ENCODE results near the gene CEP95.

- TF ChIP-seq CTCF (IDR thresholded peaks at IDR 0.05 in 4 of 5, conservative IDR thresholded peaks at IDR 0.05 in 1 of 5) = no peak
- no peak for TF ChIP-seq POLR2A (IDR thresholded peaks at IDR 0.05)
These were observed 78.4 kb downstream of the CEP95 start for GRCh38 chr17:64585146-64585545.
